ENCODE measurements around the gene CD300LF.

Gene CD300LF

GRCh38 chr17:74712756-74713155 lies at the start of gene CD300LF:
Gene CD300LF (minus strand): TSS chr17:74712923. CDS start chr17:74712866, 57 bp downstream.
- no peak for DNase-seq

DNA sequence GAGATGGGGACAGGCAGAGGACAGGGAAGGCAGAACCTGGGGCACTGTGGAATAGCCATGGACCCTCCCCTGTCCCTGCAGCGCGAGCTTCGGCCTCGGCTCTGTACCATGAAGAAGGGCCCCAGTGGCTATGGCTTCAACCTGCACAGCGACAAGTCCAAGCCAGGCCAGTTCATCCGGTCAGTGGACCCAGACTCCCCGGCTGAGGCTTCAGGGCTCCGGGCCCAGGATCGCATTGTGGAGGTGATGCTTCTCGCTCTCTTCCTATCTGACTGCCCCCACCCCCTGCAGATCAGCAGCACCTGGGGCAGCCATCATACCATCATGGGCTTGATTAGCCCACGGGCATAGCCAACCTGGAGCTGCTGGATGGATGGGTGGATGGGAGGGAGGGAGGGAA lies 49.2 kb upstream of the CD300LF start:
- DNase-seq, result no peak

DNA sequence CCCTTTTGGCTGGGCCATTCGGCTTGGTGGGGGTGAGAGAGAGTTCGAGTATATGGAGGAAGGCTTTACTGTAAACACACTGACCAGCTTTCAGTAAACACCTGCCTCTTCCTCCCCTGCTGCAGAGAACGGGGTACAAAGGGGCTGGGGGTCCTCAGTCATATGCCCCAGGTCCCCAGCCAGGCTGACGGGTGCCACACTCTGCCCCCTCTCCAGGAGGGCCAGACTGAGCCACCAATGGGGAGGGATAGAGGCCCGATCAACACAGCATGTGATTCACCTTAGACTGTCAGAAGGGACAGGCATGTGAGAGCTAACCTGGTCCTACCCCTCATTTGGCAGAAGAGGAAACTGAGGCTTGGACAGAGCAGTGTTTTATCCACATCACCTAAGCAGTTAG lies 48.7 kb upstream of the CD300LF start:
- DNase-seq, result no peak

GRCh38 chr17:74760404-74761105 lies 47.8 kb upstream of the CD300LF start:
- DNase-seq, result no peak

- no peak for DNase-seq
Observed at GRCh38 chr17:74759941-74760340, 47.2 kb upstream of the CD300LF start.

DNA sequence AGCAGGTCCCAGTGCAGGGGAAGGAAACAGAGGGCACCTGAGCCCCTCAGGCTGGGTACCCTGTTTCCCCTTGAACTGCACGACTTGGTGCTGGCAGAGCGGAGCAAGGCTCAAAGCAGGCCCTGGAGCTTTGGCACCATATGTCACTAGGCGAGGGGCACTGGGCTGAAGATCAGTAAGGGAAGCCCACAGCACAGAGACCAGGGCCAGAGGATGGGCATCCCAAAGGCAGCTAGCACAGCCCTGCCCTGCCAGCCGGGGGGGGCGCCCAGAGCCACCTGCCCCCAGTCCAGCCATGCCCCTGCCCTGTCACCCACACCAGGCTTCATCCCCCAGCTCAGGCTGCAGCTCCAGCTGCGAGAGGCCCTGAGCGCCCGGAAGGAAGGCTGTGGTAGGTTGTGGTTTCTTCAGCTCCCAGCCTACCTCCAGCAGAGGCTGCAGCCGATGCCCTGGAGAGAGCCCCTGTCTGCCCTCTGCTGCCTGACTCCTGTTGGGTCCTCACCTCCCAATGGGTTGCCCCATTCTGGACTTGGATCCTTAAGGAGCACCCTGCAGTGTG lies 46.6 kb upstream of the CD300LF start:
- no peak for DNase-seq

GRCh38 chr17:74758848-74759168 lies 46.1 kb upstream of the CD300LF start:
- DNase-seq, result peak; percentile 63

DNA sequence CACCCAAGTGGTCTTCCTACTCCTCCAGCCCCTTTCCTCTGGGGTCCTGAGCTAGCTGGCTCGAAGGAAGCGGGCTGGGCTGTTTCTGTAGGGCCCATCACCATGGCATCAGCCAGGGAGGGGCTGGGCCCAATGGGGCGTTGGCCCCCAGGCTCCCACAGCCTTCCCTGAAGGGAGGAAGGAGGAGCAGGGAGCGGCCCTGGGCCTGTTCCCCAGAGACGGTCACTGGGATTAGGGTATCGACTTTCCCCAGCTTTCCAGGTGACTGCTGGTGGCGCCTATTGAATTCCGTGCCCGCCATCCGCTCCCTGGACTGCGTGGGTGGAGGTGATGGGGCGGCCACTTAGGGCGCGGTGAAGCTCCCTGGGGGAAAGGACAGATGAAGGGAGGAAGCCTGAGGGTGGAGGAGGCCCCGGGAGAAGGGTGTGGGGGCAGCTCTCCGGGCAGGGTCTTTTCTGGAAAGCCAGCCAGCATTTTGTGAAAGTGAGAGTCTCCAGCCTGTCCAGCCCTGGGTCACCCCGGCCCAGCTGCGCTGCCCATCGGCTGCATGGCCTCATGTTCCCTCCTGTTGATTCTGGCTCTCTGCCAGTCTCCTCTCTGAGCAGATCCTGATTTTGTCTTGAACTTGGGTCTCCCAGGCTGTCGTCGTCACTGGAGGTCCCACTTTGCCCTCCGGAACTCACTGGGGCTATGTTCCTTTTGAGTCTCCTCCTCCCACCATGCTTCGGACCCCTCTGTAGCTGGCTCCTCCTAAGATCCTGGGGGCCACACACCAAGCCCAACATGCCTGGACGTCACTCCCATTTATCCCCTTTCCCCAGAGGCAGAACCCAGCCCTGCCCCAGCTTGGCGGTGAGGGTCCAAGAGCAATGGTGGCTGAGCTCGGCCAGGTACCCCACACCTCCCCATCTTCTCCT lies 45.5 kb upstream of the CD300LF start:
- DNase-seq, result no peak

DNA sequence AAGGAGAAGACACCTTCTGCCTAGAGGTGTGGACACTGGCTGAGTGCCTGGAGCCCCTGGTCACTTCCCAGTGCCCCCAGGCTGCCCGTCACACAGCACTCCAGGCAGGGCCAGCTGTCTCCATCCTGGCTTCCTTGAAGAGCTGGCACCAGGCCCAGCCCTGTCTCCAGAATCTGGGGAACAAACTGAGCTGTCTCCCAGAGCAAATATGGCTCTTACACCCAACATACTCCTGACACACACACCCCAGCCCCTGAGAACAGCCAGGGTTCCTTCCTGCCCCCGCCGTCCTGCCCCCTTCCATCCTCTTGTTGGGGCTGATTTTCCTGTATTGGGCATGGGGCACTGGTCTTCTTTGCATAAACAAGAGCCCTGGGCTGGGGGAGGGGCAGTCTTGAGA lies 44.8 kb upstream of the CD300LF start:
- no peak for DNase-seq

GRCh38 chr17:74756891-74757290 lies 44.2 kb upstream of the CD300LF start:
- DNase-seq, result peak; percentile 40

GRCh38 chr17:74755533-74755932 lies 42.8 kb upstream of the CD300LF start:
- no peak for DNase-seq

DNA sequence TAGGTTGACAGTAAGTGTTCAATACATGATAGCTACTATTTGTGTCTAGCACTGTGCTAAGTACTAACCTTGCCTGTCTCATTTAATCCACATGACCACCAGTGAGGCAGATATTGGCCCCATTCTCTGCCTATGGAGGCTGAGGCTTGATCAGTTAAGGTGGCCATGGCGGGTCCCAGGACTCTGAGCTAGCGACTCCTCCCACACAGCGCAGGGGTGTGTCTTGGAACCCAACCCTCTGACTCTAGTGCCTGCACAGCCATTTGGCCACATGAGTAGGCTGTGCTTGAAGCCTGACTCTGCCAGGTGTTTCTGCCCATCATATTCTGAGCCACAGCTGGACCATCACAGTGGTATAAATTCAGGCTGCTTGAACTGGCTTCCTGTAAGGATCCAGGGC lies 42.1 kb upstream of the CD300LF start:
- no peak for DNase-seq

GRCh38 chr17:74752822-74753401 lies 40.2 kb upstream of the CD300LF start:
- no peak for DNase-seq

GRCh38 chr17:74752415-74752814 lies 39.7 kb upstream of the CD300LF start:
- no peak for DNase-seq

GRCh38 chr17:74750327-74751069 lies 37.8 kb upstream of the CD300LF start:
- no peak for DNase-seq

DNA sequence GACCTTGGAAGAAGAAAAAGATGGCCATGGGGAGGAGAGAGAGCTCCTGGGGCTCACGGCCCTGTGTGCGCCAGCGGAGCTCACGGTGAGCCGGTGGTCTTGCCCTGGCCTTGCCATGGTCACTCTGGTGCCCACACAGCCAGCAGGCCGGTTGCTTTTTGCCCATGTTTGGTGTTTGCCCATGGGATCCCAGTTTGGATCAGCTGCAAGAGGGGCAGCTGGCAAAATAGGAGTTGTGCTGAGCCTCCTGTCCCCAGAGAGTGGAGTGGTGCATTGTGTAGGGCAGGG lies 37.3 kb upstream of the CD300LF start:
- no peak for DNase-seq

GRCh38 chr17:74749279-74750038 lies 36.7 kb upstream of the CD300LF start:
- peak; percentile 73 for DNase-seq

DNA sequence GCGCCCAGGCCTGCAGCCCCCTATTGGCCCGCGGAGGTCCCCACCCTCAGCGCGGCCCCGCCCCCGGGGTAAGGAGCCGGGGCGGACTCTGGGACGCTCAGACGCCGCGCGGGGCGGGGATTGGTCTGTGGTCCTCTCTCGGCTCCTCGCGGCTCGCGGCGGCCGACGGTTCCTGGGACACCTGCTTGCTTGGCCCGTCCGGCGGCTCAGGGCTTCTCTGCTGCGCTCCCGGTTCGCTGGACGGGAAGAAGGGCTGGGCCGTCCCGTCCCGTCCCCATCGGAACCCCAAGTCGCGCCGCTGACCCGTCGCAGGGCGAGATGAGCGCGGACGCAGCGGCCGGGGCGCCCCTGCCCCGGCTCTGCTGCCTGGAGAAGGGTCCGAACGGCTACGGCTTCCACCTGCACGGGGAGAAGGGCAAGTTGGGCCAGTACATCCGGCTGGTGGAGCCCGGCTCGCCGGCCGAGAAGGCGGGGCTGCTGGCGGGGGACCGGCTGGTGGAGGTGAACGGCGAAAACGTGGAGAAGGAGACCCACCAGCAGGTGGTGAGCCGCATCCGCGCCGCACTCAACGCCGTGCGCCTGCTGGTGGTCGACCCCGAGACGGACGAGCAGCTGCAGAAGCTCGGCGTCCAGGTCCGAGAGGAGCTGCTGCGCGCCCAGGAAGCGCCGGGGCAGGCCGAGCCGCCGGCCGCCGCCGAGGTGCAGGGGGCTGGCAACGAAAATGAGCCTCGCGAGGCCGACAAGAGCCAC lies 36.0 kb upstream of the CD300LF start, which contains the start of gene NHERF1:
TSS of gene NHERF1 (plus strand) at position 100 of the 750 bp plus-strand sequence. CDS start at position 319, 219 bp downstream.
- peak; percentile 93 for DNase-seq

GRCh38 chr17:74748279-74748528 lies 35.5 kb upstream of the CD300LF start:
- DNase-seq, result no peak

- peak; percentile 92 for DNase-seq
Observed at GRCh38 chr17:74746922-74747321, 34.2 kb upstream of the CD300LF start.

- DNase-seq, result peak; percentile 95
Observed at GRCh38 chr17:74746376-74746775, 33.7 kb upstream of the CD300LF start.

Data from NCI-H226 (cell line).